ENCODE results near the gene LUC7L3.

The LUC7L3 gene

DNA sequence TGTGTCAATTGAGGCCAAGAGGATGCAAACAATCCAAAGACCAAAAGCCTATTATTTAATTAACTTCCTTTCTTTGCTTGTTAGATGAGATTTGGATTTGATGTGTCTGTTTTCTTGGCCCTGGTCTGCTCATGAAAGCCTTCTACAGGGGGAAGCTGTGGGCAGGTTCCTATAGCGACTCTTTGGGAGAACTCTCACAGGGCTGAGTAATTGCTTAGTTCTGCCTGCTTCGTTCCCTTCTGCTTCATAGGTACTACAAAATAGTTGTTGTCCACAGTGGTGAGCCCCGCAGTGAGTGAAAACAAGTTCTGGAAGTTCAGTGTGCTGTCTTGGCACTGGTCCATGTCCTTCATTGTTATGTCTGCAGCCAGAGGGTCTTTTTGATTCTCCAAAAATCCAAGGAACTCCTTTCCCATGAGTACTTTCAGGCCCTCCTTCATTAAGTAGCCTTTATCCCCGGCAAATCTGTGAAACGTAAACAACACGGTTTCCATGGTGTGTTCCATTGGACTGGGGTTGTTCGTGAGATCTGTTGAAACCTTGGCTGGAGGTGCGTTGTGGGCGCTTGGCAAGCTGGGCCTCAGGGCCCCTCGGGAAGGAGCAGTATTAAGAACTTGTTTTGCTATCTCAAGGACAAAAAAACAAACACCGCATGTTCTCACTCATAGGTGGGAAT lies 77.9 kb downstream of the LUC7L3 start:
- DNase-seq (ENCODE audit: extremely low spot score), result no peak
- CTCF ChIA-PET, result interaction anchor here (0.9 to 3.7 kb wide), 6 partner anchors 8 to 22 kb away, joined by 3 to 32 read pairs (median 4); no protein-coding TSS in a partner anchor
- POLR2A ChIA-PET, result no interaction called here
- no peak for TF ChIP-seq CTCF (IDR thresholded peaks at IDR 0.05; ENCODE audit: control extremely low read depth, extremely low read depth, low read depth, missing control alignments)

DNA sequence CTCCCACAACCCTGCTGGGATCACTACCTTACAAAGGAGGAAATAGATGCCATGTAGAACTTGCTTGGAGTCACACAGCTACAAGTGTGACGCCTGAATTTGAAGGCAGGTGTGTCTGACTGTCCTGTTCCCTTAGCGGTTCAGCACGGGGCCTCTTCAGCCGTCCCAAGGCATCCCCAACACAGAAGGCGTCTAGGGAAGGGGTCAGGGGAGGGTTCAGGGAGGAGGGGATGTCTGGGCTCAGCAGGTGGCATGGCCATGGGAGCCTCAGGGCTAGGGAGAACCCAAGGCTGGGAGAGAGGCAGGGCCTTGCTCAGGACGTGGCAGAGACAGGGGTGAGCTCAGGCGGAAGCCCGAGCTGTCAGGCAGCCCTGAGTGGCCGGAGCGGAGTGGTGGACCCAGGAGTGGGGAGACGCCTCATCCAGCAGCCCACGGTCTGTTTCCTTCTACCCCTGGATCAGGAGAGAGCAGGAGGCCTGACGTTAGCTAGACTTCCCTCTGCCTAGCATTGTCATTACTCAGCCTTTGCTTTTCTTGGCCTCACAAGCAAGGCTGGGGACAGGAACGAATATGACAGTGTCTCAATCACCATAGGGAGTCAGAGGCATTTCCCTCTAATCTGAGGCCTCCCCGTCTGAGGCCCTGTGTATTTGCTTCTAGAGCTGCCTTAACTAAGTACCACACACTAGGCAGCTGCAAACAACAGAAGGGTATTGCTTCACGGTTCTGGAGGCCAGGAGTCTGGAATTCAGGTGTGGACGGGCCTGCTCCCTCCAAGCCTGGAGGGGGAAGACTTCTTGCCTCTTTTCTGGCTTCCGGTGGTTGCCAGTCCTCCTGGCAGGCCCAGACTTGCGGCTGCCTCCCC lies 79.3 kb downstream of the LUC7L3 start:
- CTCF ChIA-PET, result interaction anchor here (0.9 to 1.9 kb wide), 7 partner anchors 8 to 43 kb away, joined by 3 to 10 read pairs (median 3); no protein-coding TSS in a partner anchor
- TF ChIP-seq CTCF (IDR thresholded peaks at IDR 0.05; ENCODE audit: control extremely low read depth, extremely low read depth, low read depth, missing control alignments), result no peak
- POLR2A ChIA-PET, result no interaction called here
- no peak for DNase-seq (ENCODE audit: extremely low spot score)

GRCh38 chr17:50799582-50799981 lies 80.2 kb downstream of the LUC7L3 start:
- ChIA-PET POLR2A (no interaction called here), CTCF (interaction anchor here (1.0 to 1.9 kb wide), 5 partner anchors 16 to 42 kb away, joined by 3 to 10 read pairs (median 3); no protein-coding TSS in a partner anchor)
- no peak for TF ChIP-seq CTCF (IDR thresholded peaks at IDR 0.05; ENCODE audit: control extremely low read depth, extremely low read depth, low read depth, missing control alignments)
- DNase-seq (ENCODE audit: extremely low spot score), result no peak

DNA sequence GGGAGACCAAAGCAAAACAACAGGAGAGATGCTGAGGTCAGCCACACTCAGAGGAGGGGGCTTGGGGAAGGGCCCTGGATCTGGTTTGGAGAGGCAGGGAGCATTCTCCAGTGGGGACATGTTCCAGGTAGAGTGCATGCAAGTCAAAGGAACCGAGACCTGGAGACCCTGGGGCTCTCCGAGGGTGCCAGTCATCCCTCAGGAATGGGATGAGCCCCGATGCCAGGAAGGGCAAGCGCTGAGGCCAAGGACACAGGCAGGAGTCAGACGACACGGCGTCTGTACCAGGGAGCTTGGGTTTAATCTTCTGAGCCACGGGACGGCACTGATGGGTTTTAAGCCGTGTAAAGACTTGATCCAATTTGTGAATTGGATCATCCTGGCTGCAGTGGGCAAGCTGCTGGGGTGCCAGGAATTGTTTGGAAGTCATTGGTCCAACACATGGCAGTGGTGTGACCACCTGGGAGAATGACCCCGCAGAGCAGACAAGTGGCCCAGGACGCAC lies 80.8 kb downstream of the LUC7L3 start:
- POLR2A ChIA-PET, result no interaction called here
- DNase-seq (ENCODE audit: extremely low spot score), result no peak
- no peak for TF ChIP-seq CTCF (IDR thresholded peaks at IDR 0.05; ENCODE audit: control extremely low read depth, extremely low read depth, low read depth, missing control alignments)
- CTCF ChIA-PET, result interaction anchor here (0.6 to 1.7 kb wide), 5 partner anchors 17 to 465 kb away, joined by 3 to 8 read pairs (median 3); partner anchors contain the start of gene NME1

- DNase-seq (ENCODE audit: extremely low spot score), result no peak
- ChIA-PET POLR2A (interaction anchor here (0.6 kb wide), 1 partner anchor 26 kb away, joined by 3 read pairs; no protein-coding TSS in a partner anchor), CTCF (interaction anchor here (0.7 to 2.1 kb wide), 9 partner anchors 14 to 53 kb away, joined by 3 to 15 read pairs (median 4); no protein-coding TSS in a partner anchor)
- TF ChIP-seq CTCF (IDR thresholded peaks at IDR 0.05; ENCODE audit: control extremely low read depth, extremely low read depth, low read depth, missing control alignments), result no peak
Observed at GRCh38 chr17:50802609-50803571, 83.5 kb downstream of the LUC7L3 start.
